MM.1S (cell line): Measurements from ENCODE around the gene TP53I3.

Source experiments
- DNase-seq: peaks from one replicate; pipeline ENCODE4 v3.0.0-alpha.2; 2015
- H2AFZ ChIP-seq: fragments of 300-600 bp; sonication (generic); 2 replicates; pipeline ENCODE4 v1.6.0; 2016; ENCODE audit warnings: antibody characterized with exemption, low read length
- H3F3A ChIP-seq: fragments of 300-600 bp; sonication (generic); 2 replicates; pipeline ENCODE4 v1.6.1; 2016; ENCODE audit warnings: mild to moderate bottlenecking, antibody characterized with exemption, low read length, moderate library complexity, mixed read lengths; ENCODE audit not compliant: insufficient read depth
- H3K27ac ChIP-seq: fragments of 300-600 bp; sonication (generic); 2 replicates; pipeline ENCODE4 v1.5.1; 2016; ENCODE audit warnings: mild to moderate bottlenecking, low read length
- H3K27me3 ChIP-seq: fragments of 300-600 bp; sonication (generic); replicated peaks from 2 replicates; pipeline ENCODE4 v1.6.0; 2016; ENCODE audit warnings: low read length; ENCODE audit not compliant: insufficient read depth
- H3K36me3 ChIP-seq: fragments of 300-600 bp; sonication (generic); replicated peaks from 2 replicates; pipeline ENCODE4 v1.6.1; 2016; ENCODE audit warnings: mild to moderate bottlenecking, low read length, mixed read lengths; ENCODE audit not compliant: insufficient read depth
- H3K4me1 ChIP-seq: fragments of 300-600 bp; sonication (generic); 2 replicates; pipeline ENCODE4 v1.6.1; 2016; ENCODE audit warnings: low read length, mixed read lengths
- H3K4me2 ChIP-seq: fragments of 300-600 bp; sonication (generic); 2 replicates; pipeline ENCODE4 v1.6.0; 2016; ENCODE audit warnings: low read depth, low read length
- H3K4me3 ChIP-seq: fragments of 300-600 bp; sonication (generic); 2 replicates; pipeline ENCODE4 v1.5.1; 2016; ENCODE audit warnings: low read length, mixed read lengths
- H3K79me2 ChIP-seq: fragments of 300-600 bp; sonication (generic); 2 replicates; pipeline ENCODE4 v1.6.1; 2016; ENCODE audit warnings: mixed run types, low read length, mixed read lengths
- H3K9ac ChIP-seq: fragments of 300-600 bp; sonication (generic); 2 replicates; pipeline ENCODE4 v1.6.1; 2016; ENCODE audit warnings: low read length, mixed read lengths
- H3K9me2 ChIP-seq: fragments of 300-600 bp; sonication (generic); replicated peaks from 2 replicates; pipeline ENCODE4 v1.6.1; 2016; ENCODE audit warnings: mild to moderate bottlenecking, low read length, mixed read lengths; ENCODE audit not compliant: insufficient read depth
- H3K9me3 ChIP-seq: fragments of 300-600 bp; sonication (generic); replicated peaks from 2 replicates; pipeline ENCODE4 v1.6.1; 2016; ENCODE audit warnings: mild to moderate bottlenecking, low read length, mixed read lengths; ENCODE audit not compliant: insufficient read depth
- H4K20me1 ChIP-seq: fragments of 300-600 bp; sonication (generic); 2 replicates; pipeline ENCODE4 v1.6.1; 2016; ENCODE audit warnings: mild to moderate bottlenecking, low read length, moderate library complexity, mixed read lengths; ENCODE audit not compliant: insufficient read depth
- CTCF ChIP-seq: fragments of 300-600 bp; sonication (generic); IDR thresholded peaks from 2 replicates; pipeline ENCODE4 v1.5.1; 2016; ENCODE audit warnings: antibody characterized with exemption, low read length, mixed read lengths
- EZH2 ChIP-seq: fragments of 300-600 bp; sonication (generic); optimal IDR thresholded peaks from 2 replicates; pipeline ENCODE3; 2017; ENCODE audit warnings: low read depth, mild to moderate bottlenecking, antibody characterized with exemption, low read length, mixed read lengths
- EZH2phosphoT487 ChIP-seq: fragments of 300-600 bp; sonication (generic); IDR thresholded peaks from 2 replicates; pipeline ENCODE4 v1.6.1; 2018; ENCODE audit warnings: antibody characterized with exemption, low read length

Gene TP53I3

GRCh38 chr2:24106786-24107185, 22.2 kb upstream of the TP53I3 start:
- no peak overlapping the region for H3K4me3 ChIP-seq
- no peaks in the 10 kb centered on the region for H3K27me3 ChIP-seq
- H3K9me2 ChIP-seq = no peaks in the 10 kb centered on the region
- no peaks in the 10 kb centered on the region for H3K9me3 ChIP-seq
- no peak for DNase-seq
- TF ChIP-seq CTCF = no peak
- TF ChIP-seq EZH2phosphoT487 = no peak
- TF ChIP-seq EZH2 = no peak
- no peaks in the 10 kb centered on the region for H3F3A ChIP-seq
- no peaks in the 10 kb centered on the region for H3K79me2 ChIP-seq
- no peak overlapping the region for H2AFZ ChIP-seq
- no peak overlapping the region for H3K9ac ChIP-seq
- no peaks in the 10 kb centered on the region for H3K36me3 ChIP-seq
- no peaks in the 10 kb centered on the region for H4K20me1 ChIP-seq
- no peak overlapping the region for H3K27ac ChIP-seq
- no peak overlapping the region for H3K4me2 ChIP-seq
- H3K4me1 ChIP-seq = no peaks in the 10 kb centered on the region

GRCh38 chr2:24105816-24106215, 21.2 kb upstream of the TP53I3 start:
- Histone ChIP-seq H3K79me2 (no peaks in the 10 kb centered on the region), H3K4me2 (no peak overlapping the region), H3K36me3 (no peaks in the 10 kb centered on the region), H3K4me1 (no peaks in the 10 kb centered on the region), H2AFZ (no peak overlapping the region), H3K9me2 (no peaks in the 10 kb centered on the region), H3K27me3 (no peaks in the 10 kb centered on the region), H3K4me3 (no peak overlapping the region), H3K9me3 (no peaks in the 10 kb centered on the region), H4K20me1 (no peaks in the 10 kb centered on the region), H3K9ac (no peak overlapping the region), H3F3A (no peaks in the 10 kb centered on the region), H3K27ac (no peak overlapping the region)
- no peak for DNase-seq
- TF ChIP-seq CTCF (no peak), EZH2phosphoT487 (no peak), EZH2 (no peak)

- no peaks in the 10 kb centered on the region for H3K9me2 ChIP-seq
- no peak overlapping the region for H3K4me2 ChIP-seq
- no peaks in the 10 kb centered on the region for H3F3A ChIP-seq
- no peak overlapping the region for H2AFZ ChIP-seq
- H3K4me1 ChIP-seq = no peaks in the 10 kb centered on the region
- no peaks in the 10 kb centered on the region for H3K9me3 ChIP-seq
- no peak for DNase-seq
- no peaks in the 10 kb centered on the region for H3K79me2 ChIP-seq
- H3K4me3 ChIP-seq = no peak overlapping the region
- no peaks in the 10 kb centered on the region for H3K27me3 ChIP-seq
- no peaks in the 10 kb centered on the region for H4K20me1 ChIP-seq
- H3K9ac ChIP-seq = no peak overlapping the region
- H3K27ac ChIP-seq = no peak overlapping the region
- H3K36me3 ChIP-seq = no peaks in the 10 kb centered on the region
- no peak for TF ChIP-seq EZH2phosphoT487
- no peak for TF ChIP-seq EZH2
- TF ChIP-seq CTCF = no peak
Observed at GRCh38 chr2:24104906-24105305, 20.3 kb upstream of the TP53I3 start.
